ENCODE measurements around the gene ZNRF1. TPM values are rescaled to one million over a fixed set of nuclear protein-coding genes. Genes with fewer than 3 reads are reported as not detected.

Gene ZNRF1
- total and polyA plus RNA-seq, 7 donors: 10.6 to 33.0 (median 16.9) TPM

GRCh38 chr16:75044800-75045361 is 46.1 kb downstream of the ZNRF1 start:
- H3K4me3 ChIP-seq: no peak overlapping the region
- peaks cover 0 to 68% (median 58%) of the 10 kb centered on the region in 4 donors for H3K4me1 ChIP-seq
- H3K27me3 ChIP-seq: no peaks in the 10 kb centered on the region
- H3K9me3 ChIP-seq: no peaks in the 10 kb centered on the region
- H3K36me3 ChIP-seq: no peaks in the 10 kb centered on the region
- WGBS, 2 donors: 17 to 62% methylated on average over 3 of the region's 3 CpGs
- intact Hi-C loops (cut with DNase I): loop anchor here (10.0 kb wide), 1 partner anchor 60 kb away; no protein-coding TSS in a partner anchor
- peak overlapping the region; percentile 64 to 78 (median 70) for H3K27ac ChIP-seq
- peak; percentile 77 for DNase-seq
- TF ChIP-seq EP300 (IDR thresholded peaks at IDR 0.05) (no peak), CTCF (IDR thresholded peaks at IDR 0.05) (no peak), POLR2AphosphoS5 (IDR thresholded peaks at IDR 0.05) (no peak), POLR2A (IDR thresholded peaks at IDR 0.05) (no peak)

- intact Hi-C loops (cut with DNase I): loop anchor here (10.0 kb wide), 1 partner anchor 59 kb away; no protein-coding TSS in a partner anchor
Measured at GRCh38 chr16:75045424-75045823, 46.6 kb downstream of the ZNRF1 start.

GRCh38 chr16:75048054-75048453 is 49.2 kb downstream of the ZNRF1 start:
- peak overlapping the region in 3 of 4 donors; percentile 5 to 78 (median 70) for H3K27ac ChIP-seq
- no peak overlapping the region for H3K4me3 ChIP-seq
- no peak for TF ChIP-seq CTCF (IDR thresholded peaks at IDR 0.05)
- no peaks in the 10 kb centered on the region for H3K9me3 ChIP-seq
- no peaks in the 10 kb centered on the region for H3K27me3 ChIP-seq
- H3K4me1 ChIP-seq: peaks cover 0 to 54% (median 45%) of the 10 kb centered on the region in 4 donors
- H3K36me3 ChIP-seq: no peaks in the 10 kb centered on the region
- WGBS, 2 donors: 95 to 98% methylated on average over 4 of the region's 4 CpGs
- DNase-seq: no peak
- intact Hi-C loops (cut with DNase I): loop anchor here (10.0 kb wide), 1 partner anchor 57 kb away; no protein-coding TSS in a partner anchor

More at GRCh38 chr16:75045424-75045823, 46.6 kb downstream of the ZNRF1 start:
- 75 to 81% methylated on average over 3 of the region's 3 CpGs for WGBS, 2 donors
- Histone ChIP-seq H3K27me3 (no peaks in the 10 kb centered on the region), H3K4me1 (peaks cover 0 to 68% (median 58%) of the 10 kb centered on the region in 4 donors), H3K27ac (peak overlapping the region; percentile 64 to 78 (median 70)), H3K36me3 (no peaks in the 10 kb centered on the region), H3K9me3 (no peaks in the 10 kb centered on the region), H3K4me3 (no peak overlapping the region)
- DNase-seq: no peak
- TF ChIP-seq EP300 (IDR thresholded peaks at IDR 0.05): no peak
- no peak for TF ChIP-seq POLR2AphosphoS5 (IDR thresholded peaks at IDR 0.05)
- no peak for TF ChIP-seq CTCF (IDR thresholded peaks at IDR 0.05)
- no peak for TF ChIP-seq POLR2A (IDR thresholded peaks at IDR 0.05)

- no peak overlapping the region for H3K4me3 ChIP-seq
- intact Hi-C loops (cut with DNase I): loop anchor here (10.0 kb wide), 1 partner anchor 56 kb away; no protein-coding TSS in a partner anchor
- no peaks in the 10 kb centered on the region for H3K9me3 ChIP-seq
- WGBS, 2 donors: 86 to 89% methylated on average over 8 of the region's 8 CpGs
- H3K27ac ChIP-seq: peak overlapping the region in 3 of 4 donors; percentile 5 to 78 (median 70)
- H3K36me3 ChIP-seq: no peaks in the 10 kb centered on the region
- H3K27me3 ChIP-seq: no peaks in the 10 kb centered on the region
- H3K4me1 ChIP-seq: peaks cover 0 to 49% (median 40%) of the 10 kb centered on the region in 4 donors
- DNase-seq: no peak
- TF ChIP-seq CTCF (IDR thresholded peaks at IDR 0.05): no peak
- TF ChIP-seq POLR2AphosphoS5 (IDR thresholded peaks at IDR 0.05): no peak
- TF ChIP-seq POLR2A (IDR thresholded peaks at IDR 0.05): no peak
- TF ChIP-seq EP300 (IDR thresholded peaks at IDR 0.05): no peak
Measured at GRCh38 chr16:75048530-75048929, 49.7 kb downstream of the ZNRF1 start.
